A549 treated with AZD2906 at 1 μM for 4 hours (cell line): ENCODE results near the gene TRIP6. TPM values are rescaled to one million over a fixed set of nuclear protein-coding genes. Genes with fewer than 3 reads are reported as not detected.

ENCODE experiments used
- total RNA-seq: library from RNA; stranded (reverse); fragments of 200-300 nt; extraction: Qiagen RNA extraction; gene quantifications from 5 replicates; pipeline ENCODE4 v1.2.3, GENCODE V29; 2022

TRIP6 gene
- 42.1 to 58.3 TPM (median 52.4 TPM) in 5 replicates for total RNA-seq

GRCh38 chr7:100867040-100867775 lies at the start of gene TRIP6:
TSS of gene TRIP6 (plus strand) at chr7:100867387. CDS start at chr7:100867498, 111 bp downstream.

GRCh38 chr7:100827330-100828226 lies 39.6 kb upstream of the TRIP6 start, which contains the start of gene EPHB4:
TSS of gene EPHB4 (minus strand) at chr7:100827523. CDS start at chr7:100827030, 493 bp downstream.

GRCh38 chr7:100852048-100852872 lies 14.9 kb upstream of the TRIP6 start, which contains the start of gene SLC12A9:
TSS of gene SLC12A9 (plus strand) at chr7:100852713. CDS start at chr7:100854198, 1,485 bp downstream.

GRCh38 chr7:100874577-100875355 lies 7.6 kb downstream of the TRIP6 start, which contains the start of gene SRRT:
TSS of gene SRRT (plus strand) at chr7:100875103. CDS start at chr7:100875591, 488 bp downstream.

GRCh38 chr7:100888988-100889750 lies 22.0 kb downstream of the TRIP6 start, which contains the start of gene UFSP1:
TSS of gene UFSP1 (minus strand) at chr7:100889715. CDS start at chr7:100889271, 444 bp downstream.

GRCh38 chr7:100895701-100895955 lies 28.4 kb downstream of the TRIP6 start, which contains the start of gene ACHE:
TSS of gene ACHE (minus strand) at chr7:100895888. CDS start at chr7:100894232, 1,656 bp downstream.

Other genes with a start within 250 kb of the TRIP6 start
- gene TFR2, start 225.8 kb upstream of the TRIP6 start, total RNA-seq, result 2.1 to 2.8 TPM (median 2.5 TPM) in 5 replicates
- not detected in 5 replicates for gene ACTL6B, start 210.9 kb upstream of the TRIP6 start, total RNA-seq
- 181 to 270 TPM (median 268 TPM) in 5 replicates for gene GNB2, start 193.6 kb upstream of the TRIP6 start, total RNA-seq
- gene GIGYF1, start 173.1 kb upstream of the TRIP6 start, total RNA-seq, result 12.5 to 20.6 TPM (median 17.5 TPM) in 5 replicates
- 68.5 to 93.3 TPM (median 89.6 TPM) in 5 replicates for gene POP7, start 161.3 kb upstream of the TRIP6 start, total RNA-seq
- gene EPO, start 146.9 kb upstream of the TRIP6 start, total RNA-seq, result 0.09 TPM in 1 of 5 replicates, not detected in the others
- gene ZAN, start 133.8 kb upstream of the TRIP6 start, total RNA-seq, result not detected in 5 replicates
- 38.4 to 43.1 TPM (median 40.6 TPM) in 5 replicates for gene EPHB4, start 39.9 kb upstream of the TRIP6 start, total RNA-seq
- gene SLC12A9, start 14.7 kb upstream of the TRIP6 start, total RNA-seq, result 13.3 to 15.9 TPM (median 13.9 TPM) in 5 replicates
- 116 to 144 TPM (median 134 TPM) in 5 replicates for gene SRRT, start 7.7 kb downstream of the TRIP6 start, total RNA-seq
- 4.3 to 6.3 TPM (median 5.4 TPM) in 5 replicates for gene UFSP1, start 22.3 kb downstream of the TRIP6 start, total RNA-seq
- 2.3 to 3.5 TPM (median 3.1 TPM) in 5 replicates for gene ACHE, start 28.5 kb downstream of the TRIP6 start, total RNA-seq
- gene MUC3A, start 82.1 kb downstream of the TRIP6 start, total RNA-seq, result 15.2 to 23.8 TPM (median 22.2 TPM) in 5 replicates
- 12.5 to 23.4 TPM (median 19.2 TPM) in 5 replicates for gene MUC12, start 102.2 kb downstream of the TRIP6 start, total RNA-seq
- 0.02 to 0.11 TPM (median 0.02 TPM) in 5 replicates for gene MUC17, start 152.7 kb downstream of the TRIP6 start, total RNA-seq
- gene TRIM56, start 218.1 kb downstream of the TRIP6 start, total RNA-seq, result 12.4 to 15.5 TPM (median 13.1 TPM) in 5 replicates